WI38 (cell line): Measurements from ENCODE around the gene ETV6.

ENCODE experiments used
- H3K4me3 ChIP-seq: 2 replicates; pipeline ENCODE4 v1.5.1; 2011; ENCODE audit warnings: low read depth, mild to moderate bottlenecking, control low read depth, low read length
- TF ChIP-seq, protein P1 (sequence below): IDR thresholded peaks from 2 replicates; pipeline ENCODE4 v1.5.1; 2012; ENCODE audit warnings: low read depth, mild to moderate bottlenecking, control low read depth, low read length

Gene ETV6

DNA sequence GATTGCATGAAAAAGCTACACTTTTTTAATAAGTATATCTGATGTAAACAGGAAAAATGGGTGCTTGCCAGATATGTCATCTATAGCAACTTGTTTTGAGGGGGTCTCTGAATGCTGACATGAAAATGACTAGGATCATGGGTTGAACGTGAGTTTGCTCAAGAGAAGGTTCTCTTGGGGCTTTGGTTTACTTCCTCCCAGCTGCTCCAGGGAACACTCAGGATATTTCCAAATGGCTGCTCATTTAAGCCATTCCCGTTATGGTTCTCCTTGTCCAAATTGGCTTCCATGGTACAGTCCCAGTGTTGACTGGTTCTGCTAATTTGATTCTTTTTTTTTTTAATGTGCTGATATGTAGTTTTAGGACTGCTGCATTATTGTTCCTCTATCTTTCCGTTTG, 118.3 kb downstream of the ETV6 start:
- TF ChIP-seq, protein P1, sequence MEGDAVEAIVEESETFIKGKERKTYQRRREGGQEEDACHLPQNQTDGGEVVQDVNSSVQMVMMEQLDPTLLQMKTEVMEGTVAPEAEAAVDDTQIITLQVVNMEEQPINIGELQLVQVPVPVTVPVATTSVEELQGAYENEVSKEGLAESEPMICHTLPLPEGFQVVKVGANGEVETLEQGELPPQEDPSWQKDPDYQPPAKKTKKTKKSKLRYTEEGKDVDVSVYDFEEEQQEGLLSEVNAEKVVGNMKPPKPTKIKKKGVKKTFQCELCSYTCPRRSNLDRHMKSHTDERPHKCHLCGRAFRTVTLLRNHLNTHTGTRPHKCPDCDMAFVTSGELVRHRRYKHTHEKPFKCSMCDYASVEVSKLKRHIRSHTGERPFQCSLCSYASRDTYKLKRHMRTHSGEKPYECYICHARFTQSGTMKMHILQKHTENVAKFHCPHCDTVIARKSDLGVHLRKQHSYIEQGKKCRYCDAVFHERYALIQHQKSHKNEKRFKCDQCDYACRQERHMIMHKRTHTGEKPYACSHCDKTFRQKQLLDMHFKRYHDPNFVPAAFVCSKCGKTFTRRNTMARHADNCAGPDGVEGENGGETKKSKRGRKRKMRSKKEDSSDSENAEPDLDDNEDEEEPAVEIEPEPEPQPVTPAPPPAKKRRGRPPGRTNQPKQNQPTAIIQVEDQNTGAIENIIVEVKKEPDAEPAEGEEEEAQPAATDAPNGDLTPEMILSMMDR: no peak

DNA sequence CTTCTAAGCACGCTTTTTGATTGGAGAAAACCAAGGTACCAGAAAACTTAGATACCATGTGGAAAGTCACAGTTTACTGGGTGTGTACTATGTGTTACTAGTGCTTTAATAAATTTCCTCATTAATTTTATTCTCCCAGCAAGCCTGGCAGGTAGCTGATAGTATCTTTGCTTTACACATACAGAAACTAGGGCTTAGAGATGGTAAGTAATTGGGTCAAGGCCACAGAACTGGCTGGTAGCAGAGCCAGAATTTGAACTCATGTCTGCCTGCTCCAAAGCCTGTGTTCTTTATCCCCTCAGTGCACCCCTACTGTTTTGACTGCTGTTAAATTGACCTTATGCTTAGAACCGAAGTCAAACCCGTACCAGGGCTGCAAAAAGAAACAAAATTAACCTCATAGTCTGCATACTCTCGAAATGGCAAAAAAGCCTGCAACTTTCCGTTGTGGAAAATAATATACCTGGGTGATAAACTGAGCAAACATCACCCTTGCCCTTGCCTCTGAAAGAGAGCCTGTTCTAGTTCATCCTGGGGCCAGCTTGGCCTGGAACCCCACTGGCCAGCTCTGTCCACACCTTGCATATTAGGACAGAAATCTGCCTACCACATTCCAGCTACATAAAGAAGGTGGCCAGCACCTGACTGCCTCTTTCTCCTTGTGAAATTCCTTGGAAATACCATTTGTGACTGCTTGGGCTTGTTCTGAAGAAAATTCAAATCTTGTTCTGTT, 118.9 kb downstream of the ETV6 start:
- H3K4me3 ChIP-seq: no peak overlapping the region
- TF ChIP-seq, protein P1: no peak

More for the DNA sequence above, 118.3 kb downstream of the ETV6 start:
- no peak overlapping the region for H3K4me3 ChIP-seq

DNA sequence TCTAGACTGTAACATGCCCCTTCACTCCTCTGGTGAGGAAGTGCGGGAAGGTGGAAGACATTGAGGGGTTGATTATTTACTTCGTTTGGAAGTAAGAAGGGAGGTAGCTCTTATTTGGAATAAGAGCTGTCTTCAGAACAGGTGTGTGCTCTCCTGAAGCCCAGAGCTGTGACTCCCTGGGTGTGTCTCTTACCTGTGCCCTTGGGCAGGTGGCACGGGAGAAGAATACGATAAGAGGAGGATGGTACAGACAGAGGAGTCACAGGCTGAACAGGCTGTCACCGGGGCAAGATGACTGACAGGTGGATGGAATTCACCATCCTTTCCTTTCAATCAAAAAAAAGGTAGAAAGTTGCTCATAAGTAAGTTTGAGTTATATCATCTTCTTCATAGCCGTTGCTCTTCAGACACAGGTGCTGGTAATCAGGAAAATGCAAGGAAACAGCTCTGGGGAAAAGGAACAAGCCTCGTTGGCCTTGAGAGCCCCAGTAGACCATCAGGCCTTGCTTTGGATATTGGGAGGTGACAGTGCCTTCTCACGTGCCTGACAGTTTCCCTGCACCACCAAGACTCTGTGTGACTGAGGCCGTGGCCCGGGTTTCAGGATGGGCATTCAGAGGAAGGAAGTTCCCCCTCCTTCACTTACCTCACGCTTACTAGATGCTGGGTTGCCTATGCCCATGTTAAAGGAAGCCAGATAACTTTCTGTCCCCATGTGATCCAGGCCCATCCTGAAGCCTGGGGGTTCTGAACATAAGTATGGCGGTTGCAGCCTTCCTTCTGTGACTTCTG, 120.4 kb downstream of the ETV6 start:
- H3K4me3 ChIP-seq: no peak overlapping the region
- TF ChIP-seq, protein P1: no peak

DNA sequence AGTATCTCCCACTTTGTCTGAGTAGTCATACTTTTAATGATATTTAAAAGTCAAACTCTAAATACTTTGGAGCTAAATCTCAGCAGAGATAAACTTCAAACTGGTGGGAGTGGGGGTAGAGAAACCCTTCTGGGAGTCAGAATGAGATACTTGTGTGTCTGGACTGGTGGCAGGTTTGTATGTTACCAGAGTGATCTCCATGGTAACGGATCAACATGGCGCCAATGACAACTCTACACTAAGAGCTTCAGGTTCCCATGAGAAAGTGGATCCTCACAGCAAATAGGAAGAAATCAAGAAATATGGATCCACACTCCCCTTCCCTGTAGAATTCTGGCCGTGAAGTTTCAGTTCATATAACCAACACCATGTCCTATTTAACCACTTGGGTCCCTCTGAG, 121.9 kb downstream of the ETV6 start:
- no peak overlapping the region for H3K4me3 ChIP-seq
- TF ChIP-seq, protein P1: no peak

DNA sequence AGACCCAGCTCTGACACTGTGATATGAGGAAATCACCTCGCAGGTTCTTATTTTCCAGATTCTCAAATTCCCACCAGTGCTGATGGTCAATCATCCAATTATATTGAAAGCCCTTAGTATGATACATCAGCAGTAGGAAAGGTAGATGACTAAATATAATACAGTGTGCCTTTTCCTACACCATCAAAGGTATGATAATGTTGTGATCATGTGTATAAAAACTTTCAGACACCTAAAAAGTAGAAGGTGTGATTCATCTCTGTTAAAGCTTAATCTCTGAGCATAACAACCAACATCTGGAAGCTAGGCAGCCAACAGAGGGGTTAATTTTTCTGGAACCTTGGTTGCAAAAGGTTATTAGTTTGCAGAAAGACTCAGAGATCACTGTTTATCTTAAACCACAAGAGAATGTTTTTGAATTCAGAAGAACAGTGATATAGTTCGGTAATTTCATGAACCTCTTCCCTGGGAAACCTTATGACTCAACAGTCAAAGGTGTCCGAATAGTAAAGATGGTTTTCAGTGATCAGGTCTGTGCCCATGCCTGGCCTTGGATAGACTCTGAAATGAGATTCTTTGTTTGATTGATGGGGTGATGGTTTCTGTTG, 122.5 kb downstream of the ETV6 start:
- no peak overlapping the region for H3K4me3 ChIP-seq
- TF ChIP-seq, protein P1: no peak

DNA sequence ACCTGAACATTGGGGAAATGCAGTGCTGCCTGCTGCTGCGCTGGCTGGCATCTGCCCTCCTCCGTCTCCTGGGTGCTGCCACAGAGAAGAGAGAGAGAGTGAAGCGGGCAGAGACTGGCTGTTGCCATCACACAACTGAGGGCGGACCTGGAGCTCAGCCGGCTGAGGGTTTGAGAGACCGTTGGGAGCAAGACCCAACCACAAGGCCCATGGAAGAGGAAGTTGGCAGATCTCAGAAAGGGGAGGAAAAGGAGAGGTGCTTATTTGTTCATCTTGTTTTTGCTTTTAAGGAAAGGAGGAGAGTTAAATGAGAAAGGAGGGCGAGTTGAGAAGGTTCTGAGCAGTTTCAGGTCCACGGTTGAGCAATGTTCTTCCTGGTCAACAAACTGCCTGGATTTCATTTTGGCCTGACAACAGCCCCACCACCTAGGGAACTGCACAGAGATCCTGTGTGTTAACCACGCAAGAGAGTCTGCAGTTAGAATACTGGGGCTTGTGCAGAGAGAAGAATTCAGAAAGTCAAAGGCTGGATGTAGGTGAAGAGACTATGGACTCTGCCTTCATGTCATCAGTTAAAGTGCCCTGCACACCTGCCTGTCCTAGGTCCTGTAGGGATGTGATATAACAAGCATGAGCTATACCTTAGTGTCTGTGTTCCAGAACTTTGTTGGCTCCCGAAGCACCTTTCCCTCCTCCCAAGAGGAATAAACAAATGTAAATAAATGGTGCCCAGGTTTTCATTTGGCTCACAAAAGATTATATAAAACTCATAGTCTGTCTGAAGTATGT, 124.6 kb downstream of the ETV6 start:
- no peak overlapping the region for H3K4me3 ChIP-seq

More for the DNA sequence above, 124.6 kb downstream of the ETV6 start:
- TF ChIP-seq, protein P1: no peak
